ENCODE data around the gene IQGAP2. TPM values are rescaled to one million over a fixed set of nuclear protein-coding genes. Genes with fewer than 3 reads are reported as not detected.
A peak's percentile ranks its signal among the peaks of the same experiment; 100 is the strongest.
"Not testable (repeated sequence)": the region's sequence is repeated elsewhere in the genome, so short reads cannot be mapped to it uniquely, and the experiment has no call there.

Gene IQGAP2
- 0.17 and 1.3 TPM in 2 replicates for total RNA-seq (2014; rRNA removed)
- polyA plus RNA-seq (2012), result 0.05 TPM

GRCh38 chr5:76402886-76403765, at the start of gene IQGAP2:
Gene IQGAP2, plus strand, starts transcription at chr5:76403285. Its CDS starts 261 bp downstream, at chr5:76403546.
- peak; percentile 7 for DNase-seq (ENCODE audit: low read depth)

GRCh38 chr5:76356887-76357286, 46.2 kb upstream of the IQGAP2 start:
- DNase-seq (ENCODE audit: low read depth), result no peak

GRCh38 chr5:76363352-76364225, 39.5 kb upstream of the IQGAP2 start:
- no peak for DNase-seq (ENCODE audit: low read depth)

- no peak for DNase-seq (ENCODE audit: low read depth)
Measured at GRCh38 chr5:76364226-76364589, 38.9 kb upstream of the IQGAP2 start.

- DNase-seq (ENCODE audit: low read depth), result no peak
Measured at GRCh38 chr5:76365561-76365960, 37.5 kb upstream of the IQGAP2 start.

GRCh38 chr5:76366596-76366995, 36.5 kb upstream of the IQGAP2 start:
- no peak for DNase-seq (ENCODE audit: low read depth)

- no peak for DNase-seq (ENCODE audit: low read depth)
Measured at GRCh38 chr5:76367623-76368371, 35.3 kb upstream of the IQGAP2 start.

- no peak for DNase-seq (ENCODE audit: low read depth)
Measured at GRCh38 chr5:76368941-76369340, 34.1 kb upstream of the IQGAP2 start.

- DNase-seq (ENCODE audit: low read depth), result not testable (repeated sequence)
Measured at GRCh38 chr5:76369668-76370067, 33.4 kb upstream of the IQGAP2 start.

- DNase-seq (ENCODE audit: low read depth), result no peak
Measured at GRCh38 chr5:76371960-76372322, 31.1 kb upstream of the IQGAP2 start.

GRCh38 chr5:76372323-76373054, 30.6 kb upstream of the IQGAP2 start:
- peak; percentile 80 for DNase-seq (ENCODE audit: low read depth)

GRCh38 chr5:76376148-76376865, 26.8 kb upstream of the IQGAP2 start:
- DNase-seq (ENCODE audit: low read depth), result no peak

- DNase-seq (ENCODE audit: low read depth), result no peak
Measured at GRCh38 chr5:76376866-76377230, 26.2 kb upstream of the IQGAP2 start.

- DNase-seq (ENCODE audit: low read depth), result no peak
Measured at GRCh38 chr5:76378355-76378754, 24.7 kb upstream of the IQGAP2 start.

- no peak for DNase-seq (ENCODE audit: low read depth)
Measured at GRCh38 chr5:76379316-76379715, 23.8 kb upstream of the IQGAP2 start.

- no peak for DNase-seq (ENCODE audit: low read depth)
Measured at GRCh38 chr5:76379855-76380254, 23.2 kb upstream of the IQGAP2 start.

- no peak for DNase-seq (ENCODE audit: low read depth)
Measured at GRCh38 chr5:76380346-76381066, 22.6 kb upstream of the IQGAP2 start.

- no peak for DNase-seq (ENCODE audit: low read depth)
Measured at GRCh38 chr5:76383126-76383832, 19.8 kb upstream of the IQGAP2 start.

- no peak for DNase-seq (ENCODE audit: low read depth)
Measured at GRCh38 chr5:76384189-76384588, 18.9 kb upstream of the IQGAP2 start.
